Kasumi-1 (cell line): ENCODE data around the gene TADA2B.

Experiments used
- DNase-seq, 2 experiments: peaks; one replicate each; lab custom pipeline; 2025; lab: John Stamatoyannopoulos, UW

The TADA2B gene

GRCh38 chr4:7041246-7041645 lies 1.9 kb upstream of the TADA2B start:
- DNase-seq: no peak

GRCh38 chr4:7041801-7042502 lies 1.2 kb upstream of the TADA2B start:
- DNase-seq: no peak

- DNase-seq: peak; percentile 95
Observed at GRCh38 chr4:7042503-7043283, 479 bp upstream of the TADA2B start.

- DNase-seq: no peak
Observed at GRCh38 chr4:7044137-7044930, 1.2 kb downstream of the TADA2B start.

GRCh38 chr4:7045553-7045952 lies 2.4 kb downstream of the TADA2B start:
- no peak for DNase-seq

GRCh38 chr4:7045961-7046921 lies 3.1 kb downstream of the TADA2B start:
- DNase-seq: no peak

GRCh38 chr4:7046971-7047370 lies 3.8 kb downstream of the TADA2B start:
- no peak for DNase-seq

- no peak for DNase-seq
Observed at GRCh38 chr4:7048642-7049041, 5.5 kb downstream of the TADA2B start.

- DNase-seq: no peak
Observed at GRCh38 chr4:7049295-7049694, 6.1 kb downstream of the TADA2B start.

GRCh38 chr4:7049739-7050138 lies 6.6 kb downstream of the TADA2B start:
- no peak for DNase-seq

GRCh38 chr4:7050481-7051143 lies 7.4 kb downstream of the TADA2B start:
- no peak for DNase-seq

- DNase-seq: no peak
Observed at GRCh38 chr4:7051144-7051495, 7.9 kb downstream of the TADA2B start.

GRCh38 chr4:7051905-7052304 lies 8.7 kb downstream of the TADA2B start:
- no peak for DNase-seq

- DNase-seq: no peak
Observed at GRCh38 chr4:7052313-7052712, 9.1 kb downstream of the TADA2B start.

- peak; percentile 21 to 36 for DNase-seq
Observed at GRCh38 chr4:7052923-7053715, 9.9 kb downstream of the TADA2B start.

GRCh38 chr4:7054106-7054880 lies 11.1 kb downstream of the TADA2B start:
- DNase-seq: no peak

- DNase-seq: peak in 1 of 2 experiments; percentile 35
Observed at GRCh38 chr4:7055111-7055989, 12.2 kb downstream of the TADA2B start.

GRCh38 chr4:7055990-7056325 lies 12.8 kb downstream of the TADA2B start:
- DNase-seq: no peak

GRCh38 chr4:7058792-7059191 lies 15.6 kb downstream of the TADA2B start:
- DNase-seq: no peak
